Lung (tissue), 12 donors: ENCODE results near the gene PBRM1. TPM values are rescaled to one million over a fixed set of nuclear protein-coding genes. Genes with fewer than 3 reads are reported as not detected.

Experiments used
- ATAC-seq: fragments of 200-7000 bp; cut with Tn5 transposase; one replicate; pipeline ENCODE4 v1.9.1; 2020; ENCODE audit warnings: moderate number of reproducible peaks; ENCODE audit not compliant: insufficient read depth, low FRiP score
- DNase-seq, 3 donors: peaks; one replicate each; pipeline ENCODE4 v3.0.0-alpha.2; 2013 to 2017
- H3K27ac ChIP-seq, 2 donors: one replicate each; pipeline ENCODE4 v1.5.1; 2013; ENCODE audit warnings: mild to moderate bottlenecking in 2 of 2, moderate library complexity in 2 of 2, control low read depth in 1 of 2, inconsistent platforms in 1 of 2, low read depth in 1 of 2, low read length in 1 of 2
- H3K27me3 ChIP-seq, 3 donors: one replicate each; pipeline ENCODE4 v1.5.1; 2013; ENCODE audit warnings: low read length in 2 of 3; ENCODE audit not compliant: control insufficient read depth in 3 of 3, insufficient read depth in 3 of 3
- H3K36me3 ChIP-seq, 4 donors: one replicate each; pipeline ENCODE4 v1.5.1; 2013; ENCODE audit warnings: low read length in 4 of 4, mild to moderate bottlenecking in 1 of 4, moderate library complexity in 1 of 4; ENCODE audit not compliant: control insufficient read depth in 4 of 4, insufficient read depth in 4 of 4
- H3K4me1 ChIP-seq, 5 donors: one replicate each; pipeline ENCODE4 v1.5.1; 2013; ENCODE audit warnings: low read length in 5 of 5, mild to moderate bottlenecking in 2 of 5, moderate library complexity in 1 of 5; ENCODE audit not compliant: control insufficient read depth in 5 of 5, insufficient read depth in 5 of 5
- H3K4me3 ChIP-seq: one replicate; pipeline ENCODE4 v1.5.1; 2013; ENCODE audit warnings: mild to moderate bottlenecking, control low read depth, moderate library complexity
- H3K9ac ChIP-seq, 2 donors: one replicate each; pipeline ENCODE4 v1.5.1; 2013; ENCODE audit warnings: low read length in 2 of 2, control low read depth in 1 of 2; ENCODE audit not compliant: insufficient read depth in 1 of 2
- H3K9me3 ChIP-seq, 4 donors: one replicate each; pipeline ENCODE4 v1.5.1; 2013; ENCODE audit warnings: low read length in 3 of 4, mild to moderate bottlenecking in 1 of 4, moderate library complexity in 1 of 4; ENCODE audit not compliant: control insufficient read depth in 4 of 4, insufficient read depth in 3 of 4
- CTCF ChIP-seq: IDR thresholded peaks from 2 replicates; pipeline ENCODE4 v1.5.1; 2012; ENCODE audit warnings: mild to moderate bottlenecking; ENCODE audit errors: control extremely low read depth, extremely low read depth
- WGBS, 2 donors: extraction: QIAGEN DNeasy Blood & Tissue Kit; methylation state at CpG; one replicate each; pipeline ENCODE4 v1.1.7; 2013; 5-methylcytosine and 5-hydroxymethylcytosine counted together
- polyA plus RNA-seq, 2 donors: library from polyadenylated mRNA; stranded (reverse); fragments of 200-250 nt; gene quantifications; one replicate each; pipeline ENCODE4 v1.2.1, GENCODE V29; 2013
- total RNA-seq, 2 donors: library from RNA; depleted of rRNA in 1 of 2; stranded (reverse); fragments of >200 nt in 1 of 2; gene quantifications; one replicate each; pipeline ENCODE4 v1.2.1, GENCODE V29; 2014 to 2021
- donor health status: control.
- donor health status: control.
- donor health status: Bipolar disorder and iron deficiency.
- donor health status: healthy.
- donor health status: DM: yes; HTN: yes; CAD: no.

PBRM1 gene
- total and polyA plus RNA-seq, 4 donors, result 9.8 to 92.8 (median 40.7) TPM

GRCh38 chr3:52722491-52722890, 36.8 kb upstream of the PBRM1 start:
- peaks cover 4 to 12% (median 7%) of the 10 kb centered on the region in 4 donors for H3K36me3 ChIP-seq
- no peak for ATAC-seq

GRCh38 chr3:52721730-52722008, 36.0 kb upstream of the PBRM1 start:
- peaks cover 4 to 12% (median 8%) of the 10 kb centered on the region in 4 donors for H3K36me3 ChIP-seq
- no peak for ATAC-seq
- DNase-seq, result no peak
- H3K27ac ChIP-seq, result no peak overlapping the region
- no peak overlapping the region for H3K4me3 ChIP-seq
- no peaks in the 10 kb centered on the region for H3K4me1 ChIP-seq
- WGBS, 2 donors, result 90 to 91% methylated on average over 1 of the region's 1 CpG
- H3K9me3 ChIP-seq, result no peaks in the 10 kb centered on the region
- H3K27me3 ChIP-seq, result no peaks in the 10 kb centered on the region
- no peak overlapping the region for H3K9ac ChIP-seq
- no peak for TF ChIP-seq CTCF

More at GRCh38 chr3:52722491-52722890, 36.8 kb upstream of the PBRM1 start:
- Histone ChIP-seq H3K9ac (no peak overlapping the region), H3K27me3 (no peaks in the 10 kb centered on the region), H3K27ac (no peak overlapping the region), H3K9me3 (no peaks in the 10 kb centered on the region), H3K4me3 (no peak overlapping the region), H3K4me1 (no peaks in the 10 kb centered on the region)
- 88 to 93% methylated on average over 7 of the region's 7 CpGs for WGBS, 2 donors
- no peak for TF ChIP-seq CTCF
- no peak for DNase-seq

GRCh38 chr3:52721002-52721729, 35.5 kb upstream of the PBRM1 start:
- peaks cover 4 to 12% (median 8%) of the 10 kb centered on the region in 4 donors for H3K36me3 ChIP-seq
- no peak overlapping the region for H3K27ac ChIP-seq
- ATAC-seq, result no peak
- no peaks in the 10 kb centered on the region for H3K4me1 ChIP-seq
- H3K4me3 ChIP-seq, result no peak overlapping the region
- no peaks in the 10 kb centered on the region for H3K27me3 ChIP-seq
- no peaks in the 10 kb centered on the region for H3K9me3 ChIP-seq
- no peak for TF ChIP-seq CTCF
- H3K9ac ChIP-seq, result no peak overlapping the region
- WGBS, 2 donors, result 32 to 64% methylated on average over 6 of the region's 6 CpGs
- peak in 1 of 3 donors; percentile 18 for DNase-seq

- peaks cover 4 to 15% (median 8%) of the 10 kb centered on the region in 4 donors for H3K36me3 ChIP-seq
- TF ChIP-seq CTCF, result no peak
- no peak overlapping the region for H3K4me3 ChIP-seq
- H3K4me1 ChIP-seq, result no peaks in the 10 kb centered on the region
- no peaks in the 10 kb centered on the region for H3K9me3 ChIP-seq
- no peak for ATAC-seq
- no peak overlapping the region for H3K27ac ChIP-seq
- no peak for DNase-seq
- H3K9ac ChIP-seq, result no peak overlapping the region
- no peaks in the 10 kb centered on the region for H3K27me3 ChIP-seq
Observed at GRCh38 chr3:52719618-52720017, 33.9 kb upstream of the PBRM1 start.
